Measurements from ENCODE around the gene DACT3.

DNA sequence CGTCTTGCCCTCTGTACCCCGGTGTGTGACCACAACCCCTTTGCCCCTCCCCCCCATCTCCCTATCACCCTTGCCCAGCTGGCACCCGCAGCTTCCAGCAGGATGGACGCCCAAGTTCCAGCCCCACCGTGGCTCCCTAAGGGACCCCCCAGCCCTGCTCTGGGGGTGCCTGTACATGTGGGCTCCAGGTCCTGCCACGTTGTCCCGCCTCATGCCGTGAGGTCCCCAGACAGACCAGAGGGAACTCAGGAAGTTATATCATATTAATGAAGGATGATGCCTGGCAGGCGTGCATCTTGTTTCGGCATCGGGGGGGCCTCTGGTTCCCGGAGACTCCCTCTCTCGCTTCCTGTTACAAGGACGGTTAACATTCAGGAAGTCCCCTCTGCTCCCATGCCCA is 34.5 kb downstream of the DACT3 start:
- TF ChIP-seq, protein P1, sequence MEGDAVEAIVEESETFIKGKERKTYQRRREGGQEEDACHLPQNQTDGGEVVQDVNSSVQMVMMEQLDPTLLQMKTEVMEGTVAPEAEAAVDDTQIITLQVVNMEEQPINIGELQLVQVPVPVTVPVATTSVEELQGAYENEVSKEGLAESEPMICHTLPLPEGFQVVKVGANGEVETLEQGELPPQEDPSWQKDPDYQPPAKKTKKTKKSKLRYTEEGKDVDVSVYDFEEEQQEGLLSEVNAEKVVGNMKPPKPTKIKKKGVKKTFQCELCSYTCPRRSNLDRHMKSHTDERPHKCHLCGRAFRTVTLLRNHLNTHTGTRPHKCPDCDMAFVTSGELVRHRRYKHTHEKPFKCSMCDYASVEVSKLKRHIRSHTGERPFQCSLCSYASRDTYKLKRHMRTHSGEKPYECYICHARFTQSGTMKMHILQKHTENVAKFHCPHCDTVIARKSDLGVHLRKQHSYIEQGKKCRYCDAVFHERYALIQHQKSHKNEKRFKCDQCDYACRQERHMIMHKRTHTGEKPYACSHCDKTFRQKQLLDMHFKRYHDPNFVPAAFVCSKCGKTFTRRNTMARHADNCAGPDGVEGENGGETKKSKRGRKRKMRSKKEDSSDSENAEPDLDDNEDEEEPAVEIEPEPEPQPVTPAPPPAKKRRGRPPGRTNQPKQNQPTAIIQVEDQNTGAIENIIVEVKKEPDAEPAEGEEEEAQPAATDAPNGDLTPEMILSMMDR (conservative IDR thresholded peaks at IDR 0.05; ENCODE audit: low read length) = no peak
- no peak for TF ChIP-seq EZH2phosphoT487 (IDR thresholded peaks at IDR 0.05; ENCODE audit: borderline replicate concordance)

Measured in Loucy (cell line).